Spleen (tissue), 11 donors: ENCODE measurements around the gene CTBP1. TPM values are rescaled to one million over a fixed set of nuclear protein-coding genes. Genes with fewer than 3 reads are reported as not detected.
A peak's percentile ranks its signal among the peaks of the same experiment; 100 is the strongest.

Experiments
- DNase-seq: peaks from one replicate; pipeline ENCODE4 v3.0.0-alpha.2; 2020
- H3K27ac ChIP-seq, 8 donors: fragments of 200-600 bp; sonication (generic) in 7 of 8; 1 replicate in 4 of 8; 2 replicates in 4 of 8; pipeline versions ENCODE4 v1.5.0 to v1.8.0; 2016 to 2021; ENCODE audit warnings: inconsistent platforms in 4 of 8, mild to moderate bottlenecking in 4 of 8, moderate library complexity in 1 of 8
- H3K27me3 ChIP-seq, 7 donors: fragments of 200-600 bp; sonication (generic) in 6 of 7; replicated peaks in 1 of 7; 1 replicate in 4 of 7; 2 replicates in 3 of 7; pipeline versions ENCODE4 v1.5.0 to v1.8.0; 2016 to 2021; ENCODE audit warnings: inconsistent platforms in 3 of 7, mild to moderate bottlenecking in 1 of 7
- H3K36me3 ChIP-seq, 6 donors: fragments of 200-600 bp; sonication (generic) in 5 of 6; 1 replicate in 4 of 6; 2 replicates in 2 of 6; pipeline versions ENCODE4 v1.5.0 to v1.8.0; 2016 to 2021; ENCODE audit warnings: inconsistent platforms in 2 of 6
- H3K4me1 ChIP-seq, 6 donors: fragments of 200-600 bp; sonication (generic) in 5 of 6; 1 replicate in 3 of 6; 2 replicates in 3 of 6; pipeline versions ENCODE4 v1.5.0 to v1.8.0; 2016 to 2021; ENCODE audit warnings: inconsistent platforms in 3 of 6
- H3K4me3 ChIP-seq, 8 donors: fragments of 200-600 bp; sonication (generic) in 7 of 8; 1 replicate in 4 of 8; 2 replicates in 4 of 8; pipeline versions ENCODE4 v1.5.0 to v1.8.0; 2016 to 2021; ENCODE audit warnings: inconsistent platforms in 4 of 8, mild to moderate bottlenecking in 4 of 8, moderate library complexity in 2 of 8
- H3K9me3 ChIP-seq, 8 donors: fragments of 200-600 bp; sonication (generic) in 7 of 8; 1 replicate in 4 of 8; 2 replicates in 4 of 8; pipeline versions ENCODE4 v1.5.0 to v1.8.0; 2016 to 2021; ENCODE audit warnings: inconsistent platforms in 4 of 8
- POLR2A ChIP-seq, 3 donors: fragments of 450-650 bp; IDR thresholded peaks; one replicate each; pipeline ENCODE4 v1.5.1; 2017; ENCODE audit warnings: antibody characterized with exemption in 3 of 3, mild to moderate bottlenecking in 1 of 3
- POLR2AphosphoS5 ChIP-seq, 3 donors: sonication (generic); formaldehyde crosslinking; IDR thresholded peaks; one replicate each; pipeline ENCODE4 v1.5.1; 2017; ENCODE audit warnings: antibody characterized with exemption in 3 of 3
- WGBS, 5 donors: extraction: QIAGEN DNeasy Blood & Tissue Kit in 3 of 5; methylation state at CpG; one replicate each; pipeline versions ENCODE4 v1.1.5 to v1.1.7; 2013 to 2018; 5-methylcytosine and 5-hydroxymethylcytosine counted together
- intact Hi-C: fragments of 100-400 bp; cut with DNase I; formaldehyde crosslinking; loops from one replicate; pipeline ENCODE4 v1.15.0; 2023; ENCODE audit warnings: low total_unique reads
- polyA plus RNA-seq, 3 donors: library from polyadenylated mRNA; stranded (reverse); fragments of 200-250 nt; gene quantifications; one replicate each; pipeline ENCODE4 v1.2.1, GENCODE V29; 2013
- total RNA-seq, 7 donors: library from RNA; depleted of rRNA in 3 of 7; stranded (reverse); fragments of >200 nt in 3 of 7; fragmentation: NEBNext Ultra II Directional in 4 of 7; extraction: Animal tissue kit (Norgen Biotek cat#: 25700) in 4 of 7; gene quantifications; one replicate each; pipeline versions ENCODE4 v1.1.0 to v1.2.1, GENCODE V29; 2016 to 2021
- TF ChIP-seq, protein P1 (sequence below), 11 experiments: fragments of 200-600 bp in 7 of 11; fragments of 450-650 bp in 4 of 11; sonication (generic) in 4 of 11; IDR thresholded peaks in 8 of 11; conservative IDR thresholded peaks in 3 of 11; 1 replicate in 7 of 11; 2 replicates in 4 of 11; pipeline versions ENCODE4 v1.4.0 to v1.8.0; 2016 to 2021; ENCODE audit warnings: antibody characterized with exemption in 11 of 11, inconsistent platforms in 4 of 11, mild to moderate bottlenecking in 1 of 11
- donor health status: healthy with polysubstance abuse.
- donor health status: DM: no; HTN: no; CAD: no; lungs with moderate emphysema.
- donor health status: DM: no; HTN: no; CAD: no.
- donor health status: Bipolar disorder and iron deficiency.
- donor health status: healthy.
- donor health status: DM: no; HTN: no; CAD: no.
- donor health status: DM: yes; HTN: yes; CAD: no.

Gene CTBP1
- total and polyA plus RNA-seq, 10 donors: 101 to 226 (median 187) TPM

DNA sequence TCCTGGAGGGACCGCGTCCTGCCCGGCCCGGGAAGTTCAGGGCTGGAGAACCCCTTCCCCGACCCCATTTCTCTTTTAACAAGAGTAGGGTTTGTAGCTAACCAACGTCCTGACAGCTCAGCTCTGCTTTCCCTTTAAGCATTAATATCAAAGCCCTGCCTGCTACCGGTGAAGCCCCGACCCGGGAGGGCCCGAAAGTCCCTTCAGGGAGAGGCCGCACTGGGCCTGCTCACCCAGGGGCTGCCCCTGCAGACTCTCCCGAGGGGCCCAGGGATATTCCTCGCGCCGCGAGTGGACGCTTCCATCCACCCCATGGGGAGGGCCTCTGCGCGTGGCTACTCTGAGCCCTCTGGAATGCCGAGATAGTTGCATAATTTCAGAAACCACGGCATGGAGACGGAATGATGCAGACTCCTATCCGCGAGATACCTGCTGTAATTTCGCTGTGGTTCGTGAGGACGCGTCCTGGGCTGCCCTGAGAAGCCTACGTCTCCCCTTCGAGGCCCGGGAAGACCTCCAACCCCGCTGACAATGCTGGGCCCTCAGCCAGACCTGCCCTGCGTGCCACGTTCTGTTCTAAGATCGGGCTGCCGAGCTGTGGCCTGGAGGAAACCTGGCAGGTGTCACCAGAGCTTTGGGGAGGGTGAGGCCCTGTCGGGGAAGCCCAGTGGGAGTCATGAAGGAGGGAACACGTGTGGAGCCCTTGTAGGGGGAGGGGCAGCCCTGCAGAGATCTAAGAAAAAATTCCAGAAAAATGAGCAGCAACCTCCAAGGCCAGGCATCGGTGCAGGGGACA is 999 bp upstream of the CTBP1 start:
- Histone ChIP-seq H3K9me3 (peaks cover 0 to 4% (median 0%) of the 10 kb centered on the region in 8 donors), H3K4me1 (peaks cover 39 to 79% (median 54%) of the 10 kb centered on the region in 6 donors), H3K36me3 (peaks cover 0 to 19% (median 0%) of the 10 kb centered on the region in 6 donors), H3K27me3 (no peaks in the 10 kb centered on the region), H3K4me3 (peak overlapping the region; percentile 57 to 93 (median 68)), H3K27ac (peak overlapping the region; percentile 95 to 99 (median 98))
- 27 to 65% (median 35%) methylated on average over 9 to 39 of the region's 39 CpGs for WGBS, 5 donors
- DNase-seq: peak; percentile 91
- peak in 2 of 3 donors; percentile 3 to 19 for TF ChIP-seq POLR2AphosphoS5 (IDR thresholded peaks at IDR 0.05)
- TF ChIP-seq, protein P1, sequence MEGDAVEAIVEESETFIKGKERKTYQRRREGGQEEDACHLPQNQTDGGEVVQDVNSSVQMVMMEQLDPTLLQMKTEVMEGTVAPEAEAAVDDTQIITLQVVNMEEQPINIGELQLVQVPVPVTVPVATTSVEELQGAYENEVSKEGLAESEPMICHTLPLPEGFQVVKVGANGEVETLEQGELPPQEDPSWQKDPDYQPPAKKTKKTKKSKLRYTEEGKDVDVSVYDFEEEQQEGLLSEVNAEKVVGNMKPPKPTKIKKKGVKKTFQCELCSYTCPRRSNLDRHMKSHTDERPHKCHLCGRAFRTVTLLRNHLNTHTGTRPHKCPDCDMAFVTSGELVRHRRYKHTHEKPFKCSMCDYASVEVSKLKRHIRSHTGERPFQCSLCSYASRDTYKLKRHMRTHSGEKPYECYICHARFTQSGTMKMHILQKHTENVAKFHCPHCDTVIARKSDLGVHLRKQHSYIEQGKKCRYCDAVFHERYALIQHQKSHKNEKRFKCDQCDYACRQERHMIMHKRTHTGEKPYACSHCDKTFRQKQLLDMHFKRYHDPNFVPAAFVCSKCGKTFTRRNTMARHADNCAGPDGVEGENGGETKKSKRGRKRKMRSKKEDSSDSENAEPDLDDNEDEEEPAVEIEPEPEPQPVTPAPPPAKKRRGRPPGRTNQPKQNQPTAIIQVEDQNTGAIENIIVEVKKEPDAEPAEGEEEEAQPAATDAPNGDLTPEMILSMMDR (IDR thresholded peaks at IDR 0.05 in 8 of 11, conservative IDR thresholded peaks at IDR 0.05 in 3 of 11): no peak
- intact Hi-C loops: loop anchor here (2.0 to 10.0 kb wide), 2 partner anchors 85 to 97 kb away; partner anchors contain the start of gene UVSSA

DNA sequence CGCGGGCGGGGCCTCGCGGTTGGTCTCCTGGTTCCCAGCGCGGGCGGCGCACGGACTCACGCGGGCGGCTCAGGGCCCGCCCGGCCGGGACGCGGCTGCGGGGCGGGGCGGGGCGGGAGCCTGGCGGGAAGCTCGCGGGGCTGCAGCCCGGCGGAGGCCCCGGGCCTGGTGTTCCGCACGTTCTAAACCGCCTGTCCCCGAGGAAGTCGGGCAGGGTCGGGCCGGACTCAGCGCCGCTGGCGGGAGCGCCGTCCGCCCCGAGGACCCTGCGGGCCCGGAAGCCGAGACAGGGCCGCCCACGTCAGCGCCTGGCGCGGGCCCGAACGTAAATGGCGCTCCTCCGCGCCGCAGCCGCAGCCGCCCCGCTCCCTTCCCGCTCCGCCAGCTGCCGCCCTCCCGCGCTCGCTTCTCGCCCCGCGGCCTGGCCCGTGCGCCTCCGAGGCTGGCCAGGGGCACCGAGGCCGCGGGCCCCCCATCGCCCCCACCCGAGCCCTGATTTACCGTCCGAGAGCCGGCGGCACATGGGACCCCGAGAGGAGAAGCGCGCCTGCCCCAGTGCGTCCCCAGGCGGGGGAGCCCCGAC is 309 bp upstream of the CTBP1 start:
- H3K4me1 ChIP-seq: peaks cover 46 to 84% (median 61%) of the 10 kb centered on the region in 6 donors
- intact Hi-C loops: loop anchor here (2.0 kb wide), 1 partner anchor 98 kb away; the partner anchor contains the start of gene UVSSA

DNA sequence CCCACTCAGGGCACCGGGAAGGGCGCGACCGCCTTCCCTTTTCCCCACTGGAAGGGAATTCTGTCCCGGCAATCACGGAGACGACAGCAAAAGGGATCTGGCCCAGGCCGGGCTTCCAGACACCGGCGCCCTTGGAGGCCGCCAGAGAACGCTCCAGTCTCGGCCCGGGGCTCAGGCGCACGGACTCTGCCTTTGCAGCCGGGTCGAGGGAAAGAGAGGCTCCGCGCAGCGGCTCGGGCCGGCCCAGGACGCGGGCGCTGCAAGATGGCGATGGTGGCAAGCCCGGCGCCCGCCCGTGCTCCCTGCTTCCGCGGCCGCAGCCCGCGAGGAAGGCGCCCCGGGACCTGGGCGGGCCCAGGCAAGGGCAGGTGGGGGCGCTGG is 1.1 kb downstream of the CTBP1 start:
- no peaks in the 10 kb centered on the region for H3K27me3 ChIP-seq
- no peak for TF ChIP-seq POLR2A (IDR thresholded peaks at IDR 0.05)
- TF ChIP-seq POLR2AphosphoS5 (IDR thresholded peaks at IDR 0.05): no peak
- TF ChIP-seq, protein P1 (IDR thresholded peaks at IDR 0.05 in 8 of 11, conservative IDR thresholded peaks at IDR 0.05 in 3 of 11): no peak
- no peaks in the 10 kb centered on the region for H3K9me3 ChIP-seq
- WGBS, 5 donors: 0 to 1% (median 1%) methylated on average over 25 to 40 of the region's 40 CpGs
- no peak for DNase-seq
- peaks cover 60 to 84% (median 72%) of the 10 kb centered on the region in 6 donors for H3K4me1 ChIP-seq
- H3K27ac ChIP-seq: peak overlapping the region; percentile 93 to 99 (median 98)
- intact Hi-C loops: loop anchor here (2.0 kb wide), 1 partner anchor 99 kb away; the partner anchor contains the start of gene UVSSA
- H3K36me3 ChIP-seq: peaks cover 0 to 26% (median 0%) of the 10 kb centered on the region in 6 donors
- peak overlapping the region; percentile 76 to 95 (median 91) for H3K4me3 ChIP-seq

More for the DNA sequence above, 309 bp upstream of the CTBP1 start:
- no peaks in the 10 kb centered on the region for H3K27me3 ChIP-seq
- TF ChIP-seq POLR2AphosphoS5 (IDR thresholded peaks at IDR 0.05) (peak; percentile 46 to 75 (median 69)), POLR2A (IDR thresholded peaks at IDR 0.05) (peak in 1 of 3 donors; percentile 41)
- TF ChIP-seq, protein P1 (IDR thresholded peaks at IDR 0.05 in 8 of 11, conservative IDR thresholded peaks at IDR 0.05 in 3 of 11): no peak
- peaks cover 0 to 2% (median 0%) of the 10 kb centered on the region in 8 donors for H3K9me3 ChIP-seq
- peak overlapping the region; percentile 95 to 99 (median 98) for H3K27ac ChIP-seq
- peak overlapping the region; percentile 57 to 93 (median 68) for H3K4me3 ChIP-seq
- 0 to 1% (median 1%) methylated on average over 19 to 86 of the region's 86 CpGs for WGBS, 5 donors
- peak; percentile 97 for DNase-seq
- peaks cover 0 to 20% (median 0%) of the 10 kb centered on the region in 6 donors for H3K36me3 ChIP-seq
